PC-3 (cell line): Measurements from ENCODE around the gene CRX. TPM values are rescaled to one million over a fixed set of nuclear protein-coding genes. Genes with fewer than 3 reads are reported as not detected.

ENCODE experiments used
- ATAC-seq: fragments of 200-7000 bp; cut with Tn5 transposase; 2 replicates; pipeline ENCODE4 v1.9.1; 2020; ENCODE audit warnings: mild to moderate bottlenecking, moderate library complexity
- BruUV-seq: library from RNA; stranded (reverse); fragments of 400-500 nt; replicated peaks from 2 replicates; lab custom pipeline; 2021; lab: Mats Ljungman, UMichigan
- CTCF ChIA-PET: fragments of 300-600 bp; sonication (Branson Sonifier 250); formaldehyde crosslinking; loops from one replicate; lab custom pipeline; 2022; ENCODE audit warnings: antibody characterized with exemption; lab: Charles Lee
- POLR2A ChIA-PET: fragments of 300-600 bp; sonication (Branson Sonifier 250); formaldehyde crosslinking; loops from one replicate; lab custom pipeline; 2022; ENCODE audit warnings: antibody characterized with exemption; ENCODE audit not compliant: unreplicated experiment; lab: Charles Lee
- DNase-seq: peaks from one replicate; pipeline ENCODE4 v3.0.0-alpha.2; 2015
- H2AFZ ChIP-seq: fragments of 300-600 bp; sonication (generic); 2 replicates; pipeline ENCODE4 v1.6.0; 2016; ENCODE audit warnings: antibody characterized with exemption, low read length
- H3F3A ChIP-seq: fragments of 300-600 bp; sonication (generic); one replicate; pipeline ENCODE4 v1.6.0; 2017; ENCODE audit warnings: antibody characterized with exemption, low read length, control low read depth, mild to moderate bottlenecking; ENCODE audit not compliant: unreplicated experiment
- H3K27ac ChIP-seq: fragments of 300-600 bp; sonication (generic); 2 replicates; pipeline ENCODE4 v1.5.1; 2016; ENCODE audit warnings: mild to moderate bottlenecking, low read length
- H3K27me3 ChIP-seq: fragments of 300-600 bp; sonication (generic); 2 replicates; pipeline ENCODE4 v1.6.1; 2016; ENCODE audit warnings: low read length, mixed read lengths
- H3K36me3 ChIP-seq: fragments of 300-600 bp; sonication (generic); 2 replicates; pipeline ENCODE4 v1.6.1; 2016; ENCODE audit warnings: low read depth, mixed run types, low read length, mixed read lengths
- H3K4me1 ChIP-seq: fragments of 300-600 bp; sonication (generic); 2 replicates; pipeline ENCODE4 v1.5.1; 2016; ENCODE audit warnings: low read length; ENCODE audit not compliant: insufficient read depth
- H3K4me2 ChIP-seq: fragments of 300-600 bp; sonication (generic); 2 replicates; pipeline ENCODE4 v1.6.0; 2016; ENCODE audit warnings: low read length
- H3K4me3 ChIP-seq: fragments of 300-600 bp; sonication (generic); 2 replicates; pipeline ENCODE4 v1.5.1; 2016; ENCODE audit warnings: mild to moderate bottlenecking, low read length, mixed read lengths
- H3K79me2 ChIP-seq: fragments of 300-600 bp; sonication (generic); 2 replicates; pipeline ENCODE4 v1.6.1; 2017; ENCODE audit warnings: low read length, mixed read lengths
- H3K9ac ChIP-seq: fragments of 300-600 bp; sonication (generic); 2 replicates; pipeline ENCODE4 v1.6.0; 2016; ENCODE audit warnings: mild to moderate bottlenecking, low read length
- H3K9me2 ChIP-seq: fragments of 300-600 bp; sonication (generic); replicated peaks from 2 replicates; pipeline ENCODE4 v1.6.1; 2016; ENCODE audit warnings: mixed run types, low read length, mixed read lengths
- H3K9me3 ChIP-seq: fragments of 300-600 bp; sonication (generic); 2 replicates; pipeline ENCODE4 v1.6.1; 2016; ENCODE audit warnings: low read length, mixed read lengths
- H4K20me1 ChIP-seq: fragments of 300-600 bp; sonication (generic); 2 replicates; pipeline ENCODE4 v1.6.1; 2016; ENCODE audit warnings: low read length, mixed read lengths
- EZH2 ChIP-seq: fragments of 300-600 bp; sonication (generic); IDR thresholded peaks from one replicate; pipeline ENCODE4 v1.6.1; 2017; ENCODE audit warnings: antibody characterized with exemption, mild to moderate bottlenecking, low read length; ENCODE audit not compliant: unreplicated experiment
- EZH2phosphoT487 ChIP-seq: fragments of 300-600 bp; sonication (generic); IDR thresholded peaks from 2 replicates; pipeline ENCODE4 v1.6.1; 2018; ENCODE audit warnings: mild to moderate bottlenecking, antibody characterized with exemption, low read length, borderline replicate concordance
- intact Hi-C: fragments of 100-400 bp; cut with micrococcal nuclease; formaldehyde crosslinking; loops from 2 replicates; pipeline ENCODE4 v1.9.0; 2023
- total RNA-seq: library from RNA; depleted of rRNA; stranded (reverse); fragments of >200 nt; gene quantifications from 2 replicates; pipeline ENCODE4 v1.2.3, GENCODE V29; 2014
- TF ChIP-seq, protein P1 (sequence below): fragments of 300-600 bp; sonication (generic); conservative IDR thresholded peaks from 2 replicates; pipeline ENCODE4 v1.5.1; 2017; ENCODE audit warnings: antibody characterized with exemption, low read depth, mild to moderate bottlenecking, low read length

The CRX gene
- total RNA-seq, 1 experiment from 2014 or later: not detected

DNA sequence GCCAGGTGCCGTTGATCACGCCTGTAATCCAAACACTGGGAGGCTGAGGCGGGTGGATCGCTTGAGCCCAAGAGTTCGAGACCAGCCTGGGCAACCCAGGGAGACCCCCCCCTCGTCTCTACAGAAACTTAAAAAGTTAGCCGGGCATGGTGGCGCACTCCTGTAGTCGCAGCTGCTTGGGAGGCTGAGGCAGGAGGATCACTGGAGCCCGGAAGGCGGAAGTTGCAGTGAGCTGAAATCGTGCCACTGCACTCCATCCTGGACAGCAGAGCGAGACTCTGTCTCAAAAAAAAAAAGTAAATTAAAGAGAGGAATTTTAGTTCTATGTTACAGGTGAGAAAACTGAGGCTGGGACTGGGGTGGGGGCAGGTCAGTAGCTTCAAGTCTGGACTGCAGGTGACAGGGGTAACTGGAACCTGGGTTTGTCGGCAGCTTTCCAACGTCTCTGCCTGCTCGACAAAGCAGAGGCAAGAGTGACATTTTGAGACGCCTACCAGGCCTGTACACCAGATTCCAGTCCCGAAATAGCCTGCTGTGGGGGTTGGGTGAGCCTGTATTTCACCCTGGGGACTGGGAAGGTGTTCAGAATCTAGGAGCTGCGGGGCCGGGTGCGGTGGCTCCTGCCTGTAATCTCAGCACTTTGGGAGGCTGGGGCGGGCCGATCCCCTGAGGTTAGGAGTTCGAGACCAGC, 42.1 kb upstream of the CRX start:
- Histone ChIP-seq H3K79me2 (peaks cover 25% of the 10 kb centered on the region), H3K4me1 (peaks cover 8% of the 10 kb centered on the region), H3K36me3 (peaks cover 8% of the 10 kb centered on the region), H3K9me2 (no peaks in the 10 kb centered on the region), H3K27ac (no peak overlapping the region), H3K4me2 (peak overlapping the region; percentile 97), H4K20me1 (no peaks in the 10 kb centered on the region), H3K27me3 (no peaks in the 10 kb centered on the region), H3K9me3 (no peaks in the 10 kb centered on the region), H3K4me3 (peak overlapping the region; percentile 97), H2AFZ (no peak overlapping the region), H3K9ac (peak overlapping the region; percentile 97), H3F3A (no peaks in the 10 kb centered on the region)
- POLR2A ChIA-PET: no interaction called here
- CTCF ChIA-PET: no interaction called here
- DNase-seq: no peak
- intact Hi-C loops: no loop called here
- ATAC-seq: no peak
- BruUV-seq: no TSS peak
- TF ChIP-seq EZH2phosphoT487 (no peak), EZH2 (no peak)
- TF ChIP-seq, protein P1, sequence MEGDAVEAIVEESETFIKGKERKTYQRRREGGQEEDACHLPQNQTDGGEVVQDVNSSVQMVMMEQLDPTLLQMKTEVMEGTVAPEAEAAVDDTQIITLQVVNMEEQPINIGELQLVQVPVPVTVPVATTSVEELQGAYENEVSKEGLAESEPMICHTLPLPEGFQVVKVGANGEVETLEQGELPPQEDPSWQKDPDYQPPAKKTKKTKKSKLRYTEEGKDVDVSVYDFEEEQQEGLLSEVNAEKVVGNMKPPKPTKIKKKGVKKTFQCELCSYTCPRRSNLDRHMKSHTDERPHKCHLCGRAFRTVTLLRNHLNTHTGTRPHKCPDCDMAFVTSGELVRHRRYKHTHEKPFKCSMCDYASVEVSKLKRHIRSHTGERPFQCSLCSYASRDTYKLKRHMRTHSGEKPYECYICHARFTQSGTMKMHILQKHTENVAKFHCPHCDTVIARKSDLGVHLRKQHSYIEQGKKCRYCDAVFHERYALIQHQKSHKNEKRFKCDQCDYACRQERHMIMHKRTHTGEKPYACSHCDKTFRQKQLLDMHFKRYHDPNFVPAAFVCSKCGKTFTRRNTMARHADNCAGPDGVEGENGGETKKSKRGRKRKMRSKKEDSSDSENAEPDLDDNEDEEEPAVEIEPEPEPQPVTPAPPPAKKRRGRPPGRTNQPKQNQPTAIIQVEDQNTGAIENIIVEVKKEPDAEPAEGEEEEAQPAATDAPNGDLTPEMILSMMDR: no peak

DNA sequence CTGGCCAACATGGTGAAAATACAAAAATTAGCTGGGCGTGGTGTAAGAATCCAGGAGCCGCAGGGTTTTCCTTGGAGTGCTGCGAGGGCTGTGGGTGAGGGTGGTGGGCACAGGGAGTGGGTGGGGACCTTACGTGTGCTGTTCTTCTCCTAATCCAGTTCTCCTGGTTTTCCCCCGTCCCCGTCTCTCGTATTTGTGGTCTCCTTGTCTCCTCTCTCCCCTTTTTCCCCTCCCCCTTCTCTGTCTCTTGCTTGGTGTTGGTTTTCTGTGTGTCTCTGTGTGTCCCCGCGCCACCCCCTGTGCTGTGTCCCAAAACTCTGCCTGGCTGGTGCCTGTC, 41.6 kb upstream of the CRX start:
- POLR2A ChIA-PET: no interaction called here
- no peaks in the 10 kb centered on the region for H3F3A ChIP-seq
- intact Hi-C loops: no loop called here
- CTCF ChIA-PET: no interaction called here
- peak overlapping the region; percentile 97 for H3K4me3 ChIP-seq
- peaks cover 8% of the 10 kb centered on the region for H3K36me3 ChIP-seq
- H3K9me2 ChIP-seq: no peaks in the 10 kb centered on the region
- peaks cover 25% of the 10 kb centered on the region for H3K79me2 ChIP-seq
- H3K27ac ChIP-seq: no peak overlapping the region
- H2AFZ ChIP-seq: no peak overlapping the region
- TF ChIP-seq, protein P1: no peak
- TF ChIP-seq EZH2phosphoT487: no peak
- no peak for TF ChIP-seq EZH2
- H3K4me2 ChIP-seq: peak overlapping the region; percentile 97
- no TSS peak for BruUV-seq
- no peaks in the 10 kb centered on the region for H4K20me1 ChIP-seq
- peaks cover 8% of the 10 kb centered on the region for H3K4me1 ChIP-seq
- DNase-seq: no peak
- no peaks in the 10 kb centered on the region for H3K9me3 ChIP-seq
- no peak overlapping the region for H3K9ac ChIP-seq
- no peaks in the 10 kb centered on the region for H3K27me3 ChIP-seq
- ATAC-seq: no peak

DNA sequence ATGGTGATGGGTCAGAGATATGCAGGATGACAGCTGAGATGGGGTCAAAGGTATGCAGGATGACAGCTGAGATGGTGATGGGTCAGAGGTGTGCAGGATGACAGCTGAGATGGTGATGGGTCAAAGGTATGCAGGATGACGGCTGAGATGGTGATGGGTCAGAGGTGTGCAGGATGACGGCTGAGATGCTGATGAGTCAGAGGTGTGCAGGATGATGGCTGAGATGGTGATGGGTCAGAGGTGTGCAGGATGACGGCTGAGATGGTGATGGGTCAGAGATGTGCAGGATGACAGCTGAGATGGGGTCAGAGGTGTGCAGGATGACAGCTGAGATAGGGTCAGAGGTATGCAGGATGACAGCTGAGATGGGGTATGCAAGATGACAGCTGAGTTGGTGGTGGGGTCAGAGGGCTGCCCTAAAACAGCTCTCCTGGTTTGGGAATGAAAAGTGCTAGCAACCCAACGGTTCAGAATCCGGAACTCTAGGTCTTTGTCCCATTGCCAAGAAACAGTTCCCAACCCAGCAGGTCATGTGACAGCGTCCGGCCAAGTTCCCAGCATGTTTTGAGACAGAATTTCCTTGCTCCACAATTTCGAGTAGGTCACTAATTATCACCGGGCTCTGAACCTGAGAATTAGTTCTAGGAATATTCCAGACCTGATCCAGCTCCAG, 40.0 kb upstream of the CRX start:
- H4K20me1 ChIP-seq: no peaks in the 10 kb centered on the region
- intact Hi-C loops: no loop called here

More for the DNA sequence above, 40.0 kb upstream of the CRX start:
- Histone ChIP-seq H3K27me3 (no peaks in the 10 kb centered on the region), H3K36me3 (peaks cover 8% of the 10 kb centered on the region), H3K79me2 (peaks cover 25% of the 10 kb centered on the region), H3F3A (no peaks in the 10 kb centered on the region), H3K4me1 (peaks cover 6% of the 10 kb centered on the region), H3K9ac (no peak overlapping the region), H3K9me3 (no peaks in the 10 kb centered on the region), H3K27ac (no peak overlapping the region), H3K4me3 (no peak overlapping the region), H3K4me2 (no peak overlapping the region), H2AFZ (no peak overlapping the region), H3K9me2 (no peaks in the 10 kb centered on the region)
- DNase-seq (no peak), ATAC-seq (no peak)
- TF ChIP-seq EZH2 (no peak), EZH2phosphoT487 (no peak)
- TF ChIP-seq, protein P1: no peak
- ChIA-PET CTCF (no interaction called here), POLR2A (no interaction called here)
- no TSS peak for BruUV-seq
